Caco-2 (cell line): ENCODE data around the gene PPIP5K1. TPM values are rescaled to one million over a fixed set of nuclear protein-coding genes. Genes with fewer than 3 reads are reported as not detected.
"Not testable (repeated sequence)": the region's sequence is repeated elsewhere in the genome, so short reads cannot be mapped to it uniquely, and the experiment has no call there.

Source experiments
- BruUV-seq: library from RNA; stranded (reverse); fragments of 400-500 nt; replicated peaks from 2 replicates; lab custom pipeline; 2021; lab: Mats Ljungman, UMichigan
- CTCF ChIA-PET: fragments of 300-600 bp; sonication (Branson Sonifier 250); formaldehyde crosslinking; loops from one replicate; lab custom pipeline; 2022; ENCODE audit warnings: antibody characterized with exemption; lab: Charles Lee
- POLR2A ChIA-PET: fragments of 300-600 bp; sonication (Branson Sonifier 250); formaldehyde crosslinking; loops from one replicate; lab custom pipeline; 2022; ENCODE audit warnings: antibody characterized with exemption; lab: Charles Lee
- DNase-seq, 2 experiments: peaks; one replicate each; pipeline versions ENCODE4 v3.0.0 to v3.0.0-alpha.2; 2020 to 2022
- H3K27me3 ChIP-seq: replicated peaks from 2 replicates; pipeline ENCODE4 v1.6.0; 2011; ENCODE audit warnings: low read length; ENCODE audit not compliant: control insufficient read depth, insufficient read depth
- H3K36me3 ChIP-seq: 2 replicates; pipeline ENCODE4 v1.5.1; 2011; ENCODE audit warnings: low read length; ENCODE audit not compliant: control insufficient read depth, insufficient read depth
- H3K4me1 ChIP-seq: fragments of 250-450 bp; sonication (Bioruptor Pico); 2 replicates; pipeline ENCODE4 v1.5.1; 2020; ENCODE audit warnings: mild to moderate bottlenecking
- H3K4me3 ChIP-seq: 2 replicates; pipeline ENCODE4 v1.5.1; 2011; ENCODE audit warnings: low read depth, mild to moderate bottlenecking, control low read depth, low read length
- H3K9me3 ChIP-seq: fragments of 250-450 bp; sonication (Bioruptor Pico); 2 replicates; pipeline ENCODE4 v1.5.1; 2020; ENCODE audit warnings: mild to moderate bottlenecking, moderate library complexity
- H3K27ac Mint-ChIP-seq: one replicate; pipeline ENCODE4 v1.8.0; 2022; ENCODE audit warnings: mixed read lengths; ENCODE audit not compliant: unreplicated experiment
- H3K27me3 Mint-ChIP-seq: one replicate; pipeline ENCODE4 v1.8.0; 2022; ENCODE audit warnings: mixed read lengths; ENCODE audit not compliant: insufficient read depth, unreplicated experiment
- H3K36me3 Mint-ChIP-seq: one replicate; pipeline ENCODE4 v1.8.0; 2022; ENCODE audit warnings: mild to moderate bottlenecking, mixed read lengths; ENCODE audit not compliant: insufficient read depth, unreplicated experiment
- H3K4me1 Mint-ChIP-seq: one replicate; pipeline ENCODE4 v1.8.0; 2022; ENCODE audit warnings: low read depth, mixed read lengths; ENCODE audit not compliant: unreplicated experiment
- H3K4me3 Mint-ChIP-seq: one replicate; pipeline ENCODE4 v1.8.0; 2022; ENCODE audit warnings: mild to moderate bottlenecking, moderate library complexity, mixed read lengths; ENCODE audit not compliant: unreplicated experiment
- H3K9me3 Mint-ChIP-seq: one replicate; pipeline ENCODE4 v1.8.0; 2022; ENCODE audit warnings: mixed read lengths; ENCODE audit not compliant: unreplicated experiment
- intact Hi-C: fragments of 100-400 bp; cut with micrococcal nuclease; formaldehyde crosslinking; loops from one replicate; pipeline ENCODE4 v1.10.0; 2022; ENCODE audit not compliant: unreplicated experiment
- total RNA-seq: library from RNA; stranded (reverse); gene quantifications from 2 replicates; pipeline ENCODE4 v1.2.3, GENCODE V29; 2022
- TF ChIP-seq, protein P1 (sequence below), 2 experiments: fragments of 200-600 bp in 1 of 2; IDR thresholded peaks; 1 replicate in 1 of 2; 2 replicates in 1 of 2; pipeline versions ENCODE4 v1.5.1 to v1.8.0; 2011 to 2022; ENCODE audit warnings: antibody characterized with exemption in 1 of 2, control low read depth in 1 of 2, inconsistent platforms in 1 of 2, low read depth in 1 of 2, low read length in 1 of 2, mild to moderate bottlenecking in 1 of 2, moderate library complexity in 1 of 2; ENCODE audit not compliant: insufficient read depth in 1 of 2, severe bottlenecking in 1 of 2, unreplicated experiment in 1 of 2

The PPIP5K1 gene
- total RNA-seq, 1 experiment from 2014 or later: 36.3 TPM

DNA sequence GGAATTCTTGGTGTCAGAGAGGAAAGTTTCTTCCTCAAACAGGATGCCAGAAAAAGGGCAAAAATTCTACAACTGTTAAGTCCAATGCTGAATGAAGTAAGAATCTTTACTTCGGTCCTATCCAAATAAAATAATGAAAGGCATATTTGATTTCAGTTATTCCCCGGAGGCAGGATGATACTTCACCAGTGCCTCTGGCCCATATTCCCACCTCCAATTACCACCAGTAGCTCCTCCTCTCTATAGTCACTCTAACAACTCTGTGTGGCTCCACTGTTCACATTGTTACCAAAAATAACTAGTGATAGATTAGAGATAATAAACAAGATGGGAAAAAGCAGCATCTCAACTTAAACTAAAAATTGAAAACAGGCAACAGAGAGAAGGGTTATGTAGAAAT is 51.9 kb downstream of the PPIP5K1 start:
- no peaks in the 10 kb centered on the region for H3K9me3 ChIP-seq
- no peaks in the 10 kb centered on the region for H3K27me3 Mint-ChIP-seq
- no peaks in the 10 kb centered on the region for H3K4me1 Mint-ChIP-seq
- no peak for DNase-seq
- TF ChIP-seq, protein P1, sequence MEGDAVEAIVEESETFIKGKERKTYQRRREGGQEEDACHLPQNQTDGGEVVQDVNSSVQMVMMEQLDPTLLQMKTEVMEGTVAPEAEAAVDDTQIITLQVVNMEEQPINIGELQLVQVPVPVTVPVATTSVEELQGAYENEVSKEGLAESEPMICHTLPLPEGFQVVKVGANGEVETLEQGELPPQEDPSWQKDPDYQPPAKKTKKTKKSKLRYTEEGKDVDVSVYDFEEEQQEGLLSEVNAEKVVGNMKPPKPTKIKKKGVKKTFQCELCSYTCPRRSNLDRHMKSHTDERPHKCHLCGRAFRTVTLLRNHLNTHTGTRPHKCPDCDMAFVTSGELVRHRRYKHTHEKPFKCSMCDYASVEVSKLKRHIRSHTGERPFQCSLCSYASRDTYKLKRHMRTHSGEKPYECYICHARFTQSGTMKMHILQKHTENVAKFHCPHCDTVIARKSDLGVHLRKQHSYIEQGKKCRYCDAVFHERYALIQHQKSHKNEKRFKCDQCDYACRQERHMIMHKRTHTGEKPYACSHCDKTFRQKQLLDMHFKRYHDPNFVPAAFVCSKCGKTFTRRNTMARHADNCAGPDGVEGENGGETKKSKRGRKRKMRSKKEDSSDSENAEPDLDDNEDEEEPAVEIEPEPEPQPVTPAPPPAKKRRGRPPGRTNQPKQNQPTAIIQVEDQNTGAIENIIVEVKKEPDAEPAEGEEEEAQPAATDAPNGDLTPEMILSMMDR (IDR thresholded peaks at IDR 0.05; ENCODE audit: insufficient read depth in 1 of 2, low read depth in 1 of 2, low read length in 1 of 2, severe bottlenecking in 1 of 2, unreplicated experiment in 1 of 2): no peak
- no TSS peak for BruUV-seq
- POLR2A ChIA-PET: no interaction called here
- intact Hi-C loops: no loop called here
- CTCF ChIA-PET: no interaction called here
- H3K27ac Mint-ChIP-seq: no peak overlapping the region
- H3K9me3 Mint-ChIP-seq: no peaks in the 10 kb centered on the region
- H3K4me3 Mint-ChIP-seq: no peak overlapping the region
- H3K27me3 ChIP-seq: no peaks in the 10 kb centered on the region
- H3K4me3 ChIP-seq: no peak overlapping the region
- H3K36me3 ChIP-seq: no peaks in the 10 kb centered on the region
- H3K36me3 Mint-ChIP-seq: no peaks in the 10 kb centered on the region
- no peaks in the 10 kb centered on the region for H3K4me1 ChIP-seq

DNA sequence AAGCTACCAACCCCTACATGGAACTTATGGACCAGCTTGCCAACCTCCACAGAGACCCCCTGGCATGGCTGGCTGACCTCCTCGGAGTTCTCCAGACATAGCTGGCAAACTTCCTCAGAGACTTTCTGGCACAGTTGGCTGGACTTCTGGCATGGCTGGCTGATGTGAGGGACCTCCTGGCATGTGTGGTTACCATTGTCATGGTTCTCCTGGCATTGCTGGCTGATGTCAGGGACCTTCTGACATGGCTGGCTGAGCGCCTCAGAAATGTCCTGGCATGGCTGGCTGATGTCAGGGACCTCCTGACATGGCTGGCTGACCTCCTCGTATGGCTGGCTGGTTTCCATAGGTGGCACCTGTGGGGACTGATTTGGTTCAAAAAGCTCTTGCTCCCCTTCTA is 55.1 kb downstream of the PPIP5K1 start:
- Mint-ChIP-seq H3K9me3 (no peaks in the 10 kb centered on the region), H3K36me3 (peaks cover 5% of the 10 kb centered on the region), H3K4me3 (no peak overlapping the region), H3K27me3 (no peaks in the 10 kb centered on the region), H3K27ac (no peak overlapping the region), H3K4me1 (no peaks in the 10 kb centered on the region)
- CTCF ChIA-PET: no interaction called here
- intact Hi-C loops: no loop called here
- TF ChIP-seq, protein P1 (IDR thresholded peaks at IDR 0.05; ENCODE audit: insufficient read depth in 1 of 2, low read depth in 1 of 2, low read length in 1 of 2, severe bottlenecking in 1 of 2, unreplicated experiment in 1 of 2): no peak
- no peak for DNase-seq
- POLR2A ChIA-PET: no interaction called here
- Histone ChIP-seq H3K9me3 (no peaks in the 10 kb centered on the region), H3K36me3 (no peaks in the 10 kb centered on the region), H3K4me3 (no peak overlapping the region), H3K4me1 (no peaks in the 10 kb centered on the region), H3K27me3 (no peaks in the 10 kb centered on the region)
- BruUV-seq: no TSS peak

DNA sequence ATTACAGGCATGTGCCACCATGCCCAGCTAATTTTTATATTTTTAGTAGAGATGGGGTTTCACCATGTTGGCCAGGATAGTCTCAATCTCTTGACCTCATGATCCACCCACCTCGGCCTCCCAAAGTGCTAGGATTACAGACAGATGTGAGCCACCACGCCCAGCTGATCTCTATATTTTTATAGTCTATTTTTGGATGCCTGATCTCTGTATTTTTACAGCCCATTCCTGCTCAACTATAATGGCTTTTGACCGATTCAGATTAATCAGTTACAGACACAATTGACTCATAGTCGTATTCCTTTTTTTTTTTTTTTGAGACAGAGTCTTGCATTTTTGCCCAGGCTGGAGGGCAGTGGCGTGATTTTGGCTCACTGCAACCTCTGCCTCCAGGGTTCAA is 57.2 kb downstream of the PPIP5K1 start:
- H3K36me3 Mint-ChIP-seq, DNase-seq, H3K4me3 Mint-ChIP-seq, H3K27me3 ChIP-seq, H3K4me1 ChIP-seq, H3K9me3 Mint-ChIP-seq, POLR2A ChIA-PET, H3K27ac Mint-ChIP-seq, H3K4me3 ChIP-seq, H3K9me3 ChIP-seq, BruUV-seq, H3K27me3 Mint-ChIP-seq, H3K4me1 Mint-ChIP-seq, intact Hi-C loops, H3K36me3 ChIP-seq: not testable (repeated sequence)
- CTCF ChIA-PET: interaction anchor here (0.7 to 1.2 kb wide), 2 partner anchors 22 to 788 kb away, joined by 4 to 10 read pairs; no protein-coding TSS in a partner anchor
